ENCODE data around the gene SNX15.
"Not testable (repeated sequence)": the region's sequence is repeated elsewhere in the genome, so short reads cannot be mapped to it uniquely, and the experiment has no call there.

Gene SNX15

GRCh38 chr11:65027213-65028067, at the start of gene SNX15:
Gene SNX15 (plus strand): TSS chr11:65027439. CDS start chr11:65027538, 99 bp downstream.
- peak; percentile 73 to 78 for DNase-seq (ENCODE audit: low read depth in 2 of 2)

GRCh38 chr11:64983339-64983738, 43.9 kb upstream of the SNX15 start:
- DNase-seq (ENCODE audit: low read depth in 2 of 2), result not testable (repeated sequence)

- DNase-seq (ENCODE audit: low read depth in 2 of 2), result no peak
Observed at GRCh38 chr11:64987998-64988854, 39.0 kb upstream of the SNX15 start.

GRCh38 chr11:64989416-64989815, 37.8 kb upstream of the SNX15 start:
- no peak for DNase-seq (ENCODE audit: low read depth in 2 of 2)

- no peak for DNase-seq (ENCODE audit: low read depth in 2 of 2)
Observed at GRCh38 chr11:64990222-64990923, 36.9 kb upstream of the SNX15 start.

GRCh38 chr11:64994318-64994717, 32.9 kb upstream of the SNX15 start:
- DNase-seq (ENCODE audit: low read depth in 2 of 2), result no peak

- no peak for DNase-seq (ENCODE audit: low read depth in 2 of 2)
Observed at GRCh38 chr11:64996327-64996709, 30.9 kb upstream of the SNX15 start.

GRCh38 chr11:64996710-64997380, 30.4 kb upstream of the SNX15 start, which contains the start of gene BATF2:
Gene BATF2 (minus strand): TSS chr11:64996971. CDS start chr11:64996914, 57 bp downstream.
- no peak for DNase-seq (ENCODE audit: low read depth in 2 of 2)

GRCh38 chr11:64998141-64998540, 29.1 kb upstream of the SNX15 start:
- no peak for DNase-seq (ENCODE audit: low read depth in 2 of 2)

- no peak for DNase-seq (ENCODE audit: low read depth in 2 of 2)
Observed at GRCh38 chr11:64998690-64999431, 28.4 kb upstream of the SNX15 start.

GRCh38 chr11:64999478-64999877, 27.8 kb upstream of the SNX15 start:
- DNase-seq (ENCODE audit: low read depth in 2 of 2), result no peak

GRCh38 chr11:65002706-65003105, 24.5 kb upstream of the SNX15 start:
- DNase-seq (ENCODE audit: low read depth in 2 of 2), result no peak

- DNase-seq (ENCODE audit: low read depth in 2 of 2), result no peak
Observed at GRCh38 chr11:65003282-65003681, 24.0 kb upstream of the SNX15 start.

- not testable (repeated sequence) for DNase-seq (ENCODE audit: low read depth in 2 of 2)
Observed at GRCh38 chr11:65003968-65004367, 23.3 kb upstream of the SNX15 start.

GRCh38 chr11:65008016-65008415, 19.2 kb upstream of the SNX15 start:
- no peak for DNase-seq (ENCODE audit: low read depth in 2 of 2)

- no peak for DNase-seq (ENCODE audit: low read depth in 2 of 2)
Observed at GRCh38 chr11:65008873-65009272, 18.4 kb upstream of the SNX15 start.

GRCh38 chr11:65013130-65013887, 13.9 kb upstream of the SNX15 start:
- DNase-seq (ENCODE audit: low read depth in 2 of 2), result peak; percentile 77 to 81

- DNase-seq (ENCODE audit: low read depth in 2 of 2), result peak; percentile 73 to 75
Observed at GRCh38 chr11:65013888-65014725, 13.1 kb upstream of the SNX15 start, which contains the start of gene ARL2. Gene ARL2 (plus strand): TSS chr11:65014160. CDS start chr11:65014208, 48 bp downstream.

GRCh38 chr11:65014726-65015227, 12.5 kb upstream of the SNX15 start:
- DNase-seq (ENCODE audit: low read depth in 2 of 2), result no peak

All from stimulated activated CD8-positive, alpha-beta memory T cell treated with anti-CD3 and anti-CD28 coated beads, Interleukin-7, amount 100 ng/mL, for 1 hour (primary cell).